T47D (cell line): ENCODE data around the gene MAPKBP1.
A peak's percentile ranks its signal among the peaks of the same experiment; 100 is the strongest.

Experiments used
- DNase-seq, 2 experiments: peaks; one replicate each; pipeline versions ENCODE4 v3.0.0 to v3.0.0-alpha.2; 2011 to 2012; ENCODE audit warnings: low read depth in 1 of 2, low spot score in 1 of 2
- JUND ChIP-seq: IDR thresholded peaks from 2 replicates; pipeline ENCODE4 v1.6.1; 2012; ENCODE audit warnings: low read depth
- in situ Hi-C: cut with HindIII; loops from 2 replicates; pipeline ENCODE4 v1.10.0; 2016; ENCODE audit warnings: low sequenced_read_pairs, low pct_unique_long_range_greater_than_20kb

MAPKBP1 gene

GRCh38 chr15:41804361-41804760 is 30.1 kb downstream of the MAPKBP1 start:
- TF ChIP-seq JUND: no peak
- in situ Hi-C loops: no loop called here
- DNase-seq: peak in 1 of 2 experiments; percentile 45

GRCh38 chr15:41804916-41805666 is 30.8 kb downstream of the MAPKBP1 start:
- no peak for DNase-seq
- in situ Hi-C loops: no loop called here
- no peak for TF ChIP-seq JUND

GRCh38 chr15:41805711-41806110 is 31.4 kb downstream of the MAPKBP1 start:
- no peak for DNase-seq
- TF ChIP-seq JUND: no peak
- in situ Hi-C loops: no loop called here

- TF ChIP-seq JUND: no peak
- DNase-seq: peak; percentile 70 to 72
- in situ Hi-C loops: no loop called here
Measured at GRCh38 chr15:41806291-41807181, 32.3 kb downstream of the MAPKBP1 start.

- DNase-seq: no peak
- TF ChIP-seq JUND: no peak
- in situ Hi-C loops: no loop called here
Measured at GRCh38 chr15:41809121-41809520, 34.8 kb downstream of the MAPKBP1 start.

- no peak for TF ChIP-seq JUND
- DNase-seq: no peak
- in situ Hi-C loops: no loop called here
Measured at GRCh38 chr15:41809526-41810220, 35.4 kb downstream of the MAPKBP1 start.

GRCh38 chr15:41810651-41811431 is 36.6 kb downstream of the MAPKBP1 start:
- no peak for DNase-seq
- in situ Hi-C loops: no loop called here

GRCh38 chr15:41811432-41812195 is 37.3 kb downstream of the MAPKBP1 start:
- in situ Hi-C loops: no loop called here
- DNase-seq: peak; percentile 76 to 84
- no peak for TF ChIP-seq JUND

More at GRCh38 chr15:41810651-41811431, 36.6 kb downstream of the MAPKBP1 start:
- no peak for TF ChIP-seq JUND

- DNase-seq: no peak
- TF ChIP-seq JUND: no peak
- in situ Hi-C loops: no loop called here
Measured at GRCh38 chr15:41812820-41813375, 38.6 kb downstream of the MAPKBP1 start.

- DNase-seq: no peak
- in situ Hi-C loops: no loop called here
- no peak for TF ChIP-seq JUND
Measured at GRCh38 chr15:41813426-41813825, 39.1 kb downstream of the MAPKBP1 start.

GRCh38 chr15:41814534-41814933 is 40.2 kb downstream of the MAPKBP1 start:
- no peak for DNase-seq
- in situ Hi-C loops: no loop called here
- TF ChIP-seq JUND: no peak
